ENCODE data around the gene KIAA0753. TPM values are rescaled to one million over a fixed set of nuclear protein-coding genes. Genes with fewer than 3 reads are reported as not detected.

The KIAA0753 gene
- total and polyA plus RNA-seq, 2 of the 4 experiments (the other 2 are of a cell fraction), result 10.2 to 17.6 TPM

GRCh38 chr17:6610011-6610410 is 30.5 kb downstream of the KIAA0753 start:
- CTCF ChIA-PET, result interaction anchor here (0.6 to 0.7 kb wide), 2 partner anchors 9 to 57 kb away, joined by 3 read pairs; no protein-coding TSS in a partner anchor

More at GRCh38 chr17:6610011-6610410, 30.5 kb downstream of the KIAA0753 start:
- intact Hi-C loops (cut with micrococcal nuclease) (no loop called here), in situ Hi-C loops (cut with MboI; ENCODE audit: low sequenced_read_pairs) (no loop called here), dilution Hi-C loops (cut with HindIII; ENCODE audit: low sequenced_read_pairs, unreplicated experiment) (no loop called here)
- H4K20me1 ChIP-seq (ENCODE audit: insufficient read depth, low read length), result peaks cover 3% of the 10 kb centered on the region; the same call in 1 of the 2 replicates
- H2AFZ ChIP-seq (replicated peaks; ENCODE audit: low read length, poor library complexity), result no peak overlapping the region
- no peaks in the 10 kb centered on the region for H3K27me3 ChIP-seq (ENCODE audit: control insufficient read depth, insufficient read depth, low read length)
- no peak overlapping the region for H2BK120ac ChIP-seq (ENCODE audit: low read depth, low read length)
- H2BK5ac ChIP-seq (ENCODE audit: low read depth, low read length, poor library complexity, severe bottlenecking), result peak overlapping the region; percentile 0
- peaks cover 15 to 16% of the 10 kb centered on the region in 2 experiments; a peak in 3 of 4 replicates for H3K79me1 ChIP-seq (ENCODE audit: low read depth in 1 of 2, low read length in 2 of 2)
- H2BK20ac ChIP-seq (ENCODE audit: low read depth, low read length), result no peak overlapping the region
- no peak overlapping the region for H3K56ac ChIP-seq (ENCODE audit: extremely low read depth, insufficient read depth, low read length)
- BruUV-seq (replicated peaks), result no TSS peak
- H4K8ac ChIP-seq (ENCODE audit: low read depth in 2 of 2, low read length in 2 of 2), result no peak overlapping the region
- no peaks in the 10 kb centered on the region; the same call in 1 of the 2 replicates for H3K4me1 ChIP-seq (ENCODE audit: control insufficient read depth, insufficient read depth, low read length)
- H4K91ac ChIP-seq (ENCODE audit: insufficient read depth, low read depth, low read length), result no peak overlapping the region
- H3K9me1 ChIP-seq (ENCODE audit: insufficient read depth, low read length), result no peaks in the 10 kb centered on the region; the same call in 1 of the 2 replicates
- WGBS, 2 experiments (ENCODE audit: extremely low coverage in 2 of 2, insufficient read length in 1 of 2), result no CpG with 5 or more reads among the region's 5 CpGs
- no peak overlapping the region for H2BK15ac ChIP-seq (ENCODE audit: low read depth, low read length)
- POLR2A ChIA-PET (ENCODE audit: unreplicated experiment), result no interaction called here
- H2AK9ac ChIP-seq (replicated peaks; ENCODE audit: low read depth, low read length, poor library complexity), result no peak overlapping the region
- no peak overlapping the region for H3K4me2 ChIP-seq (ENCODE audit: low read depth, low read length)
- DNase-seq, result peak; percentile 11
- no peak overlapping the region for H3K18ac ChIP-seq (ENCODE audit: low read depth, low read length)
- H3K27ac ChIP-seq (ENCODE audit: insufficient read depth, low read length), result no peak overlapping the region
- no peak overlapping the region for H4K5ac ChIP-seq (ENCODE audit: low read depth, low read length)
- ATAC-seq (ENCODE audit: low read depth), result no peak
- H2AK5ac ChIP-seq (ENCODE audit: low read depth, low read length), result no peak overlapping the region
- H3K23ac ChIP-seq (ENCODE audit: low read depth, low read length), result no peak overlapping the region
- no peak overlapping the region for H3K9ac ChIP-seq (ENCODE audit: low read depth, low read length)
- H3K9me3 ChIP-seq (ENCODE audit: control insufficient read depth, insufficient read depth, low read length), result no peaks in the 10 kb centered on the region
- peaks cover 44% of the 10 kb centered on the region for H3K36me3 ChIP-seq (ENCODE audit: control insufficient read depth, insufficient read depth, low read length)
- H3K14ac ChIP-seq (replicated peaks; ENCODE audit: low read depth, low read length), result no peak overlapping the region
- H3K4me3 ChIP-seq (ENCODE audit: insufficient read depth, low read depth, low read length), result no peak overlapping the region
- no peak overlapping the region for H3K4ac ChIP-seq (ENCODE audit: low read depth, low read length)
- TF ChIP-seq FOS (IDR thresholded peaks at IDR 0.05; ENCODE audit: low read depth, low read length), result no peak
- no peak for TF ChIP-seq BHLHE40 (IDR thresholded peaks at IDR 0.05; ENCODE audit: low read depth, low read length)
- no peak for TF ChIP-seq RFX5 (IDR thresholded peaks at IDR 0.05; ENCODE audit: low read depth, low read length)
- TF ChIP-seq, protein P1, sequence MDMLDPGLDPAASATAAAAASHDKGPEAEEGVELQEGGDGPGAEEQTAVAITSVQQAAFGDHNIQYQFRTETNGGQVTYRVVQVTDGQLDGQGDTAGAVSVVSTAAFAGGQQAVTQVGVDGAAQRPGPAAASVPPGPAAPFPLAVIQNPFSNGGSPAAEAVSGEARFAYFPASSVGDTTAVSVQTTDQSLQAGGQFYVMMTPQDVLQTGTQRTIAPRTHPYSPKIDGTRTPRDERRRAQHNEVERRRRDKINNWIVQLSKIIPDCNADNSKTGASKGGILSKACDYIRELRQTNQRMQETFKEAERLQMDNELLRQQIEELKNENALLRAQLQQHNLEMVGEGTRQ (IDR thresholded peaks at IDR 0.05; ENCODE audit: low read depth, low read length), result no peak
